Left cardiac atrium (tissue), 4 donors: ENCODE measurements around the gene RDM1. TPM values are rescaled to one million over a fixed set of nuclear protein-coding genes. Genes with fewer than 3 reads are reported as not detected.

Source experiments
- ATAC-seq, 2 donors: fragments of 200-7000 bp; cut with Tn5 transposase; one replicate each; pipeline ENCODE4 v1.9.1; 2020; ENCODE audit warnings: mild to moderate bottlenecking in 2 of 2, moderate library complexity in 2 of 2
- DNase-seq: peaks from one replicate; pipeline ENCODE4 v3.0.0-alpha.2; 2020
- intact Hi-C, 2 donors: fragments of 100-400 bp; cut with DNase I; formaldehyde crosslinking; loops; one replicate each; pipeline versions ENCODE4 v1.14.1 to v1.15.1; 2022 to 2023
- total RNA-seq, 2 donors: library from RNA; stranded (reverse); fragmentation: NEBNext Ultra II Directional; extraction: Animal tissue kit (Norgen Biotek cat#: 25700); gene quantifications; one replicate each; pipeline ENCODE4 v1.2.1, GENCODE V29; 2021
- donor health status: DM: no; HTN: yes; CAD: no.
- donor health status: DM: no; HTN: yes; CAD: no; lungs with severe emphysema.
- donor health status: DM: yes; HTN: yes; CAD: no.
- donor health status: Dilated cardiomyopathy.

Gene RDM1
- total RNA-seq, 2 donors from 2014 or later: not detected

GRCh38 chr17:35879773-35880654 is 50.6 kb downstream of the RDM1 start, which contains the start of gene CCL5:
Gene CCL5 (minus strand): TSS chr17:35880360.
- ATAC-seq (peak; percentile 53 to 63), DNase-seq (no peak)
- intact Hi-C loops: no loop called here

DNA sequence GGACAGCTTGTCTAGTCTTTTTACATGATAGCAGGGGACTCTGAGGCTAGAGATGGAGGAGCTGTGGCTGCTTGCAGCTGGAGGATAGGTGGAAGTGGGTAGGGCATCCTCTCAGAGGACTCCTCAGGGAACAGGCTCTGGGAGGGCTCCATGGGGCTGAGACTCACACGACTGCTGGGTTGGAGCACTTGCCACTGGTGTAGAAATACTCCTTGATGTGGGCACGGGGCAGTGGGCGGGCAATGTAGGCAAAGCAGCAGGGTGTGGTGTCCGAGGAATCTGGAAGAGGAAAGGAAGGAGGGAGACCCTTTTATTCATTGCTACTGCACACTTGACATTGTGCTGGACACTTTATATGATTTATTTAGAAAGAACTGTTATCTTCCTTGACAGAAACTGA is 52.2 kb downstream of the RDM1 start:
- intact Hi-C loops: no loop called here
- DNase-seq: no peak
- no peak for ATAC-seq

DNA sequence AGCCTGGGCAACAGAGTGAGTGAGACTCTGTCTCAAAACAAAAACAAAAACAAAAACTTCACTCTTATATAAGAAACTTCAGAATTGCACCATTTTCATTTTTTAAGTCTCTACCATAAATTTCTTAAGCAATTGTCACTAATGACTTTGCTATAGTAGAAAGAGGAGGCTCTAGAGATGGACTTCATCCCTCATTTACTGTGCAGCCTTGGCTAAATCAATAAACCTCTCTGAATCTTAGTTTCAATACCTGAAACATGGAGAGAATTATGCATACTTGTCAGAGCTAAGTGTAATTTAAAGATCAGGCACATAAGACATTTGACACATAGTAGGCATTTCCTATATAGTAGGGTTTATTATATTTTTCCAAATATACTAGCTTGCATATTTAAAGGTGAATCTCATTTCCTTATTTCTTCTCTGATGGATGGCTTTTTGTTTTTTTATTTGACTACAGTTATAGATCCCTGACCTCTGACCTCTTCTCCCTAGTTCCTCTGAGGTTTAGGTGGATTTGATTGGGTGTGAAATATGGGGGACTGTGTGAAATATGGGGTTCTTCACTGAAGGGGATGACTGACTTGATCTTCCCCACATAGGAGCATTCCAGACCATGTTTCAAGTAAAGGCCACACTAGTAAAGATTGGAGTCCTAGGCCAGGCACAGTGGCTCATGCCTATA is 53.1 kb downstream of the RDM1 start:
- intact Hi-C loops: no loop called here
- ATAC-seq: no peak
- no peak for DNase-seq

DNA sequence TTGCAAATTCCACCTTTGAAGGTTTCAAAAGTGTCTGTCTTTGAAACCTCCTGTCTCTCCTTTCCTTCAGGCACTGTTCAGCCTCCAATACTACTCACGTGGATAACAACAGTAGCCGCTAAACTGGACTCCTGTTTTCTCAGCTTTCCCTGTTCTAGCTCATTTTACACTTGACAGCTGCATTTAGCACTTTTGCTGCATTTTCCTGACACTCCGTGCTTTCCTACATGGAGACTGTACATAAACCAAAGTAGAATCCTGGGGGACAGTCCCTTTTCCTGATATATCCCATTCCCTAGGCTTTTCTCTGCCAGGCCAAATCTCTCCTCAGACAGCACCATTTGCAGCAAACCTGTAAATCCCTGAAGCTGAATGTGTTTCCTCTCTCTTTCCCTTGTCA is 54.0 kb downstream of the RDM1 start:
- intact Hi-C loops: no loop called here
- no peak for DNase-seq
- no peak for ATAC-seq

GRCh38 chr17:35875800-35876139 is 54.8 kb downstream of the RDM1 start:
- intact Hi-C loops: no loop called here
- ATAC-seq (no peak), DNase-seq (no peak)

DNA sequence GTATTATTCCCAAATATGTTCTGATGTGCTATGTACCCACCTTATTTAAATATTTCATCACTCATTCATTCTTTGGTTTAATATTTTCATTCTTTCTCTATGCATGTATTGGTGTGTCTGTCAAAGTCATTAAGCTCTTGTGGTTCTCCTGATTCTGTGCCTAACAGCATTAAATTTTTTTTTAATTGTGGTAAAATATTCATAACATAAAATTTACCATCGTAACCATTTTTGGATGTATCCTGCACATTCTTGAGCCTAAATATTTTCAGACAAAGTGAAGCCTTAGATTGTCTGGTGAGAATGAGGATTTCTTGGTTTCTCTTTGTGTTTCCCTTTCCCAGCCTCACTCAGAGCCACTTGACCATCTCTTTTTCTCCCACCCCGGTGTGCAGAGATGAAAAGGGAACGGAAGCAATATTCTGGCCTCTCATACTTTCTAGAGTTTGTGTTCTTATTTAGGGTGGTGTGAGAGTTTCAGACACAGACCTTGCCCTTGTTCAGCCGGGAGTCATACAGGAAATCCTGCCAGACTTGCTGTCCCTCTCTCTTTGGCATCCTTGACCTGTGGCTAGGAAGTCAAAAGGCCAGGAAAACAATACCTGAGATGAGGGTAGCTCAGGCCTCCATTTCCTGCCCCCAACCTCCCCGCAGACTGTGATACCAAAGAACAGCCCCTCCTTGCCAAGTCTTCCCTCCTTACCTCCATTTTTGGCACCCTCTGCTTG is 55.3 kb downstream of the RDM1 start:
- DNase-seq: no peak
- intact Hi-C loops: no loop called here
- ATAC-seq: peak in 1 of 2 donors; percentile 63

- intact Hi-C loops: no loop called here
These were observed 58.2 kb downstream of the RDM1 start for GRCh38 chr17:35872196-35872980.

DNA sequence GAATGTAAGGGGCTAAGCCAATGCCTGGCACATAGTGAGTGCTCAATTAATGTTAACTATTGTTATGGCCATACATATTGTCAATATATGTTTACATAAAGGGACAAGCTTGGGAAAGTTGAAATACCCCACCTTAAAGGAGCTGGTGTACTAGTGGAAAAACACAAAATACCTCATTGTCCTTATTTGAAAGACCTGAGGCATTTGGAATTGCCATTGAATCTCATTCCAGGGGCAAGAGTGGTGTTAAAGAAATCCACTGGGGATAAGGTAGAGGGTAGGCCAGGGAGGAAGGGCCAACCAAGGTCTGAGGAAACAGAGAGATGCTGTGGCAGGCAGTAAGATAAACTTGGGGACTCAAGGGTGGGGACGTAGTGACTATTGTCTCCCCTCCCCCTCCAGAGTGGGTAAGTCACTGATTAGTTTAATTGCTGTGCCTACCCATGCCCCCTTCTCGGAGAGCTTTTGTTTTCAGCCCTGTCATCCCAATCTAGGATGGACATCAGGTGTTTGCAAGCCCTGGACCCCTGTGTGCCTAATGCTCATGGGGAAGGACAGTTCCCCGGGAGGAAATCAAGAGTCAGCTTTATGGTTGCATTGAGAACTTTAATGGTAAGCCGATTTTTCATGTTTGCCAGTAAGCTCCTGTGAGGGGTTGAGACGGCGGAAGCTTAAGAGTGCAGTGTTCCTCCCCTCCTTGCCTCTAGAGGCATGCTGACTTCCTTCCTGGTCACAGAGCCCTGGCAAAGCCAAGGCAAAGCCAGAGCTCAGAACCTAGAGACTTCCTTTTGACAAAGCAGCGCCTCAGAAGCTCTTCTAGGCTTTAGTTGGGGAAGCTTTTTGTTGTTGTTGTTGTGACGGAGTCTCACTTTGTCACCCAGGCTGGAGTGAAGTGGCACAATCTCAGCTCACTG is 59.4 kb downstream of the RDM1 start:
- intact Hi-C loops: no loop called here
- ATAC-seq (peak in 1 of 2 donors; percentile 51), DNase-seq (peak; percentile 27)

More at GRCh38 chr17:35872196-35872980, 58.2 kb downstream of the RDM1 start:
- no peak for ATAC-seq
- no peak for DNase-seq

- ATAC-seq: no peak
- DNase-seq: no peak
- intact Hi-C loops: no loop called here
These were observed 61.8 kb downstream of the RDM1 start, which contains the start of gene HEATR9 for GRCh38 chr17:35868737-35869136. Gene HEATR9 (minus strand): TSS chr17:35868891. CDS start chr17:35868742, 149 bp downstream.

Other genes with a start within 250 kb of the RDM1 start
- gene RASL10B, start 199.1 kb downstream of the RDM1 start, total RNA-seq: 10 to 100 TPM; 23.9 to 24.7 TPM
- 1 to 10 TPM in 1 of 2 donors, under 1 TPM in 1; 0.47 to 1.1 TPM for gene GAS2L2, start 177.5 kb downstream of the RDM1 start, total RNA-seq
- gene C17orf50, start 169.9 kb downstream of the RDM1 start, total RNA-seq: not detected
- gene MMP28, start 135.1 kb downstream of the RDM1 start, total RNA-seq: 10 to 100 TPM in 1 of 2 donors, 1 to 10 TPM in 1; 5.0 to 10.3 TPM
- 100 to 1,000 TPM in 1 of 2 donors, 10 to 100 TPM in 1; 97.3 to 119 TPM for gene TAF15, start 121.3 kb downstream of the RDM1 start, total RNA-seq
- not detected for gene HEATR9, start 61.9 kb downstream of the RDM1 start, total RNA-seq
- 1 to 10 TPM; 1.7 to 8.6 TPM for gene CCL5, start 50.4 kb downstream of the RDM1 start, total RNA-seq
- not detected for gene LYZL6, start 12.9 kb upstream of the RDM1 start, total RNA-seq
- under 1 TPM in 1 of 2 donors, not detected in 1; 0.27 TPM for gene CCL16, start 50.7 kb upstream of the RDM1 start, total RNA-seq
- 10 to 100 TPM in 1 of 2 donors, 1 to 10 TPM in 1; 7.2 to 47.7 TPM for gene CCL14, start 56.0 kb upstream of the RDM1 start, total RNA-seq
- not detected for gene CCL15, start 70.8 kb upstream of the RDM1 start, total RNA-seq
- gene CCL23, start 87.2 kb upstream of the RDM1 start, total RNA-seq: 1 to 10 TPM in 1 of 2 donors, not detected in 1; 1.8 TPM
- gene CCL18, start 133.5 kb upstream of the RDM1 start, total RNA-seq: 10 to 100 TPM; 10.2 to 16.0 TPM
- 1 to 10 TPM in 1 of 2 donors, under 1 TPM in 1; 0.82 to 1.1 TPM for gene CCL3, start 159.4 kb upstream of the RDM1 start, total RNA-seq
- 1 to 10 TPM in 1 of 2 donors, under 1 TPM in 1; 0.86 to 2.3 TPM for gene CCL4, start 173.1 kb upstream of the RDM1 start, total RNA-seq
- gene TBC1D3B, start 245.9 kb upstream of the RDM1 start, total RNA-seq: 1 to 10 TPM; 2.2 to 3.9 TPM